ENCODE results near the gene OTUD4.
A peak's percentile ranks its signal among the peaks of the same experiment; 100 is the strongest.

Gene OTUD4

DNA sequence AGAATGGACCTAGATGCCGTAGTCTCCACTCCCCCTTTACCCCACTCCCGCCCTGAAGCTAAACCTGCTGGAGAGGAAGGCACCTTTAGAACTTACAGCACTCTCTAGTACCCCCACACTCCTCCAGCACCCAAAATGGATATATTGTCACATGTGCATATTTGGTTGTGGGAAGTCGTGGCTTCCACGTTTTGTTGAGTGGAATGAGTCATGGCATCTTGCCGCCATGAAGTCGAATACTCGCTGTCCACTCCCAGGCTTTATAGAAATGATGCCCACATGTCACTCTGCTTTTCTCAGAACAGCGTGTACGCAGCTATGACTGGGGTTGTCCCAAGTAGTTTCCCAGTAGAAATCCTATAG is 81.7 kb downstream of the OTUD4 start:
- TF ChIP-seq EZH2 (IDR thresholded peaks at IDR 0.05) (no peak), POLR2AphosphoS5 (IDR thresholded peaks at IDR 0.05; ENCODE audit: borderline replicate concordance, low read depth, low read length) (no peak), FOXP2 (optimal IDR thresholded peaks at IDR 0.05; ENCODE audit: control extremely low read depth, extremely low read length, insufficient read depth) (no peak)
- H3K4me3 ChIP-seq = peak overlapping the region; percentile 84
- H3K9ac ChIP-seq (ENCODE audit: insufficient read length) = peak overlapping the region; percentile 95
- peak overlapping the region; percentile 60 for H3K27ac ChIP-seq
- peaks cover 7% of the 10 kb centered on the region for H3K9me3 ChIP-seq (ENCODE audit: low read depth, low read length)
- DNase-seq (ENCODE audit: low read depth, low spot score) = no peak
- H3K36me3 ChIP-seq (ENCODE audit: insufficient read depth, low read length) = peaks cover 62% of the 10 kb centered on the region

- H3K27ac ChIP-seq = peak within 1 kb of the TSS; percentile 63
- TF ChIP-seq POLR2AphosphoS5 (IDR thresholded peaks at IDR 0.05; ENCODE audit: borderline replicate concordance, low read depth, low read length) (peak; percentile 95), FOXP2 (optimal IDR thresholded peaks at IDR 0.05; ENCODE audit: control extremely low read depth, extremely low read length, insufficient read depth) (peak; percentile 69), EZH2 (IDR thresholded peaks at IDR 0.05) (no peak)
- peak within 1 kb of the TSS; percentile 95 for H3K9ac ChIP-seq (ENCODE audit: insufficient read length)
- peaks cover 7% of the 10 kb centered on the region for H3K9me3 ChIP-seq (ENCODE audit: low read depth, low read length)
- DNase-seq (ENCODE audit: low read depth, low spot score) = peak; percentile 86
- H3K4me3 ChIP-seq = peak within 1 kb of the TSS; percentile 84
- peaks cover 62% of the 10 kb centered on the region for H3K36me3 ChIP-seq (ENCODE audit: insufficient read depth, low read length)
Measured at GRCh38 chr4:145097821-145098674, 82.3 kb downstream of the OTUD4 start, which contains the start of the genes ABCE1 and ANAPC10. ABCE1 (plus strand) TSS chr4:145098311; CDS start chr4:145104413, 6,102 bp downstream. ANAPC10 (minus strand) TSS chr4:145098196; CDS start chr4:145096099, 2,097 bp downstream.

DNA sequence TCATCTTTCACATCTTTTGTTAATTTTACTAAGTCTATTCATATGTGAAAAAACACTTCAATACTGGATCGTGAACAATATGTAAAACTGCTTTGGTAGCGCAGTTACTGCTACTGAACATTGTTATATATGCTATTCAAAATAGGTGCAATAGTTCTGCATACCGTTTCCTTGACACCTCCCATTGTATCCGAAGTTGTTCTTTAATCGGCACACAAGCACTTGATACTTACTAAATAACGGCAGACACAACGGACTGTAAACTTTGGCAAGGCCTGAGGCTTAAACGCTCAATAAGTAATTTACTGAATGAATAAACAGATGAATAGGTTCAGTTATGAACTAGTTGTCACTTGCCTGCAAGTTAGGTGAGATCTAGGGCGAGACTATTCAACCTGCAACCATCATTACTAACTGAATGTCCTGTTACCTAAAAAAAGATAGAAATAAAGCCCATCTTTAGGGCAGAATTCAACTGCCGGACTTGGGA is 83.0 kb downstream of the OTUD4 start:
- peaks cover 7% of the 10 kb centered on the region for H3K9me3 ChIP-seq (ENCODE audit: low read depth, low read length)
- H3K36me3 ChIP-seq (ENCODE audit: insufficient read depth, low read length) = peaks cover 62% of the 10 kb centered on the region
- TF ChIP-seq EZH2 (IDR thresholded peaks at IDR 0.05) (no peak), POLR2AphosphoS5 (IDR thresholded peaks at IDR 0.05; ENCODE audit: borderline replicate concordance, low read depth, low read length) (no peak), FOXP2 (optimal IDR thresholded peaks at IDR 0.05; ENCODE audit: control extremely low read depth, extremely low read length, insufficient read depth) (no peak)
- DNase-seq (ENCODE audit: low read depth, low spot score) = no peak
- H3K4me3 ChIP-seq = peak overlapping the region; percentile 84
- H3K27ac ChIP-seq = peak overlapping the region; percentile 63; the same call in 1 of the 2 replicates
- peak overlapping the region; percentile 95 for H3K9ac ChIP-seq (ENCODE audit: insufficient read length)

- H3K9me3 ChIP-seq (ENCODE audit: low read depth, low read length) = peaks cover 7% of the 10 kb centered on the region
- H3K36me3 ChIP-seq (ENCODE audit: insufficient read depth, low read length) = peaks cover 70% of the 10 kb centered on the region
- DNase-seq (ENCODE audit: low read depth, low spot score) = no peak
- H3K4me3 ChIP-seq = no peak overlapping the region
- no peak overlapping the region for H3K9ac ChIP-seq (ENCODE audit: insufficient read length)
- no peak for TF ChIP-seq POLR2AphosphoS5 (IDR thresholded peaks at IDR 0.05; ENCODE audit: borderline replicate concordance, low read depth, low read length)
- TF ChIP-seq EZH2 (IDR thresholded peaks at IDR 0.05) = no peak
- no peak for TF ChIP-seq FOXP2 (optimal IDR thresholded peaks at IDR 0.05; ENCODE audit: control extremely low read depth, extremely low read length, insufficient read depth)
- no peak overlapping the region for H3K27ac ChIP-seq
Measured at GRCh38 chr4:145093638-145094037, 86.8 kb downstream of the OTUD4 start.

DNA sequence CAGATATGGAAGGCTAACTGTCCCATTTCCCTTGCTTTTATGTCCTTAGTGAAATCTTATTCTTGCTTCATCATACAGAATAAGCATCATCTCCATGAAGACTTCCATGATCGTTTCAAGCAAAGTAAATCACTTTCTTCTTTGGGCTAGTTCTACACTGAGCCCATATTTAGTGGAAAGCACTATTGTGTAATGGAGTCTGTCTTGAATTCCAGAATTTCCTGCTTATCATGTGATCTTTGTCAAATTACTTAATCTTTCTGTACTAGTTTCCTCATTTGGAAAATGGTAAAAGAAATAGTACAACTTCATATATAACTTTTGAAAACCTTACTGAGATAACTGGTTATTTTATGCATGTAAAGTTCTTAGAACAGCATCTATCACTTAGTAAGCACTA is 90.0 kb downstream of the OTUD4 start:
- no peak overlapping the region for H3K9ac ChIP-seq (ENCODE audit: insufficient read length)
- no peak overlapping the region for H3K4me3 ChIP-seq
- H3K36me3 ChIP-seq (ENCODE audit: insufficient read depth, low read length) = peaks cover 83% of the 10 kb centered on the region
- no peak overlapping the region for H3K27ac ChIP-seq
- no peak for TF ChIP-seq FOXP2 (optimal IDR thresholded peaks at IDR 0.05; ENCODE audit: control extremely low read depth, extremely low read length, insufficient read depth)
- TF ChIP-seq POLR2AphosphoS5 (IDR thresholded peaks at IDR 0.05; ENCODE audit: borderline replicate concordance, low read depth, low read length) = no peak
- TF ChIP-seq EZH2 (IDR thresholded peaks at IDR 0.05) = no peak
- H3K9me3 ChIP-seq (ENCODE audit: low read depth, low read length) = peaks cover 7% of the 10 kb centered on the region
- DNase-seq (ENCODE audit: low read depth, low spot score) = no peak

DNA sequence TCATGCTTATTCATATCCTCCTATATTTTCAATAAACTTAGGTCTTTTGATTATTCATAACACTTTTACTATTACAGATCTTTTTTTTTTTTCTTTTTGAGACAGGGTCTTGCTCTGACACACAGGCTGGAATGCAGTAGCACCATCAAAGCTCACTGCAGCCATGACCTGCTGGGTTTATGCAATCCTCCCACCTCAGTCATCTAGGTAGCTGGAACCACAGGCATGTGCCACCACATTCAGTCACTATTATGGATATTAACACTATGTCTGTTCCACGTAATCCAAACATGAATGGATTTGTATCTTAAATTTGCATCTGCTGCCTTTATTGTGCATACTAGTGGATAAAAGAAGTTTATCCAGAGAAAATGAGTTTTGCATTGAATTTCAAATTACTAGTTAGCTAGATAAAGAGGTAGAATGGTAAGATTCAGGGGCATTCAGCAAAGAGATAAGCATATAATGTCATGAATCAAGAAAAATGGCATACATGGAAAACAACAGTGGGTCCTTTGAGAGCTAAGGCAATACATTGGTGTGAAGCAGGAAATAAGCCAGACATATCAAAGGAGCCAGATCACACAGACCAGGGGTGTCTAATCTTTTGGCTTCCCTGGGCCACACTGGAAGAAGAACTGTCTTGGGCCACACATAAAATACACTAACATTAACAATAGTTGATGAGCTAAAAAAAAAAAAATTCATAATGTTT is 96.3 kb downstream of the OTUD4 start:
- H3K4me3 ChIP-seq = no peak overlapping the region
- H3K9me3 ChIP-seq (ENCODE audit: low read depth, low read length) = no peaks in the 10 kb centered on the region
- DNase-seq (ENCODE audit: low read depth, low spot score) = no peak
- no peak overlapping the region for H3K27ac ChIP-seq
- no peak overlapping the region for H3K9ac ChIP-seq (ENCODE audit: insufficient read length)
- TF ChIP-seq EZH2 (IDR thresholded peaks at IDR 0.05) (no peak), FOXP2 (optimal IDR thresholded peaks at IDR 0.05; ENCODE audit: control extremely low read depth, extremely low read length, insufficient read depth) (no peak), POLR2AphosphoS5 (IDR thresholded peaks at IDR 0.05; ENCODE audit: borderline replicate concordance, low read depth, low read length) (no peak)
- peaks cover 60% of the 10 kb centered on the region for H3K36me3 ChIP-seq (ENCODE audit: insufficient read depth, low read length)
